K562 (cell line): ENCODE data around the gene TCHP. TPM values are rescaled to one million over a fixed set of nuclear protein-coding genes. Genes with fewer than 3 reads are reported as not detected.
A peak's percentile ranks its signal among the peaks of the same experiment; 100 is the strongest.

Source experiments
- BRD9 ChIP-seq: fragments of 450-650 bp; IDR thresholded peaks from 2 replicates; pipeline ENCODE4 v1.6.1; 2018; ENCODE audit warnings: low read depth; ENCODE audit not compliant: partially characterized antibody
- FOS ChIP-seq: IDR thresholded peaks from 3 replicates; pipeline ENCODE4 v1.6.1; 2011; ENCODE audit not compliant: insufficient read length; ENCODE audit errors: extremely low read depth
- GATA2 ChIP-seq: sonication (generic); formaldehyde crosslinking; IDR thresholded peaks from 2 replicates; pipeline ENCODE4 v1.4.0; 2020; ENCODE audit warnings: mild to moderate bottlenecking, missing genetic modification reagents
- HDAC8 ChIP-seq: fragments of 450-650 bp; IDR thresholded peaks from 2 replicates; pipeline ENCODE4 v1.6.1; 2016; ENCODE audit warnings: mild to moderate bottlenecking, missing genetic modification characterization, moderate library complexity, missing compliant biosample characterization
- JUND ChIP-seq, 2 experiments: IDR thresholded peaks; 2 replicates in 1 of 2; 3 replicates in 1 of 2; pipeline ENCODE4 v1.6.1; 2011; ENCODE audit warnings: borderline replicate concordance in 2 of 2, low read depth in 2 of 2, low read length in 2 of 2, improper control_type of control experiment in 1 of 2, missing biosample characterization in 1 of 2, missing genetic modification characterization in 1 of 2, missing genetic modification reagents in 1 of 2
- MLX ChIP-seq, 2 experiments: fragments of 450-650 bp in 1 of 2; sonication (generic) in 1 of 2; formaldehyde crosslinking; conservative IDR thresholded peaks; 2 replicates each; pipeline versions ENCODE4 v1.4.0 to v1.8.1; 2020 to 2022; ENCODE audit warnings: mild to moderate bottlenecking in 1 of 2, missing genetic modification reagents in 1 of 2
- NR4A1 ChIP-seq, 2 experiments: fragments of 250-450 bp in 1 of 2; fragments of 450-650 bp in 1 of 2; sonication (Bioruptor Pico) in 1 of 2; IDR thresholded peaks; 2 replicates each; pipeline versions ENCODE4 v1.4.0 to v1.6.1; 2016 to 2020; ENCODE audit warnings: mild to moderate bottlenecking in 2 of 2, missing compliant biosample characterization in 1 of 2, missing genetic modification characterization in 1 of 2, moderate library complexity in 1 of 2
- NUFIP1 ChIP-seq: fragments of 450-650 bp; IDR thresholded peaks from 2 replicates; pipeline ENCODE4 v1.6.1; 2018; ENCODE audit not compliant: partially characterized antibody
- OTX1 ChIP-seq: fragments of 450-650 bp; formaldehyde crosslinking; IDR thresholded peaks from 2 replicates; pipeline ENCODE4 v1.4.0; 2022; ENCODE audit warnings: mild to moderate bottlenecking
- ZNF134 ChIP-seq: fragments of 250-450 bp; sonication (Bioruptor Pico); conservative IDR thresholded peaks from 2 replicates; pipeline ENCODE4 v1.4.0; 2020
- ZNF253 ChIP-seq: fragments of 250-450 bp; sonication (Bioruptor Pico); conservative IDR thresholded peaks from 2 replicates; pipeline ENCODE4 v1.6.1; 2021; ENCODE audit warnings: mild to moderate bottlenecking
- ZNF395 ChIP-seq: fragments of 200-800 bp; sonication (Bioruptor generic); IDR thresholded peaks from 2 replicates; pipeline ENCODE4 v1.6.1; 2017; ENCODE audit warnings: missing genetic modification characterization, missing compliant biosample characterization
- polyA plus RNA-seq, 8 experiments: library from polyadenylated mRNA; depleted of rRNA in 4 of 8; stranded (reverse) in 5 of 8; unstranded in 3 of 8; fragments of >200 nt; fragmentation: Nextera tagmentation in 2 of 8; fragmentation: Illumina TruSeq in 1 of 8; extraction: Ambion mirVana in 2 of 8; extraction: Trizol in 1 of 8; gene quantifications; 2 replicates each; pipeline versions ENCODE4 v1.2.1 to v1.2.3, GENCODE V29; 2011 to 2014; ENCODE audit warnings: inconsistent platforms in 1 of 8, missing spikeins in 1 of 8
- total RNA-seq, 7 experiments: library from RNA; depleted of rRNA in 6 of 7; stranded (reverse); fragments of >200 nt in 6 of 7; fragmentation: Illumina TruSeq in 2 of 7; extraction: Trizol in 2 of 7; gene quantifications; 2 replicates each; pipeline versions ENCODE4 v1.2.1 to v1.2.3, GENCODE V29; 2011 to 2021; ENCODE audit warnings: low replicate concordance in 1 of 7
- TF ChIP-seq, protein P1 (sequence below): fragments of 450-650 bp; IDR thresholded peaks from 2 replicates; pipeline ENCODE4 v1.6.1; 2016; ENCODE audit warnings: borderline replicate concordance
- TF ChIP-seq, protein P2 (sequence below): fragments of 450-650 bp; IDR thresholded peaks from 2 replicates; pipeline ENCODE4 v1.7.1; 2018; ENCODE audit warnings: mild to moderate bottlenecking, low read depth; ENCODE audit not compliant: partially characterized antibody
- TF ChIP-seq, protein P3 (sequence below): fragments of 450-650 bp; IDR thresholded peaks from 2 replicates; pipeline ENCODE4 v1.6.1; 2018; ENCODE audit warnings: mild to moderate bottlenecking, low read depth; ENCODE audit not compliant: partially characterized antibody

Gene TCHP
- total and polyA plus RNA-seq, 9 of the 15 experiments (the other 6 are each of a cell fraction or from before 2014, with no cell fraction given), result 3.4 to 30.4 (median 19.7) TPM

- TF ChIP-seq HDAC8 (no peak), ZNF395 (CRISPR knock-in tag) (peak; percentile 37; the same call in 1 of the 2 replicates), NUFIP1 (no peak), BRD9 (no peak), ZNF134 (no peak), FOS (peak; percentile 83), OTX1 (CRISPR knock-in tag) (0 out of 2 replicates have a peak, but pooled peaks have one; percentile 16), MLX (CRISPR knock-in tag; conservative IDR thresholded peaks at IDR 0.05) (no peak), NR4A1 (CRISPR knock-in tag; IDR thresholded peaks at IDR 0.05) (no peak), NR4A1 (tag; IDR thresholded peaks at IDR 0.05) (no peak), JUND (IDR thresholded peaks at IDR 0.05; ENCODE audit: borderline replicate concordance, low read depth, low read length) (no peak), JUND (tag; IDR thresholded peaks at IDR 0.05; ENCODE audit: borderline replicate concordance, low read depth, low read length) (no peak), ZNF253 (CRISPR knock-in tag) (no peak), GATA2 (CRISPR knock-in tag) (no peak)
- TF ChIP-seq, protein P1, sequence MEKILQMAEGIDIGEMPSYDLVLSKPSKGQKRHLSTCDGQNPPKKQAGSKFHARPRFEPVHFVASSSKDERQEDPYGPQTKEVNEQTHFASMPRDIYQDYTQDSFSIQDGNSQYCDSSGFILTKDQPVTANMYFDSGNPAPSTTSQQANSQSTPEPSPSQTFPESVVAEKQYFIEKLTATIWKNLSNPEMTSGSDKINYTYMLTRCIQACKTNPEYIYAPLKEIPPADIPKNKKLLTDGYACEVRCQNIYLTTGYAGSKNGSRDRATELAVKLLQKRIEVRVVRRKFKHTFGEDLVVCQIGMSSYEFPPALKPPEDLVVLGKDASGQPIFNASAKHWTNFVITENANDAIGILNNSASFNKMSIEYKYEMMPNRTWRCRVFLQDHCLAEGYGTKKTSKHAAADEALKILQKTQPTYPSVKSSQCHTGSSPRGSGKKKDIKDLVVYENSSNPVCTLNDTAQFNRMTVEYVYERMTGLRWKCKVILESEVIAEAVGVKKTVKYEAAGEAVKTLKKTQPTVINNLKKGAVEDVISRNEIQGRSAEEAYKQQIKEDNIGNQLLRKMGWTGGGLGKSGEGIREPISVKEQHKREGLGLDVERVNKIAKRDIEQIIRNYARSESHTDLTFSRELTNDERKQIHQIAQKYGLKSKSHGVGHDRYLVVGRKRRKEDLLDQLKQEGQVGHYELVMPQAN, result 0 out of 2 replicates have a peak, but pooled peaks have one; percentile 25
- TF ChIP-seq, protein P2, sequence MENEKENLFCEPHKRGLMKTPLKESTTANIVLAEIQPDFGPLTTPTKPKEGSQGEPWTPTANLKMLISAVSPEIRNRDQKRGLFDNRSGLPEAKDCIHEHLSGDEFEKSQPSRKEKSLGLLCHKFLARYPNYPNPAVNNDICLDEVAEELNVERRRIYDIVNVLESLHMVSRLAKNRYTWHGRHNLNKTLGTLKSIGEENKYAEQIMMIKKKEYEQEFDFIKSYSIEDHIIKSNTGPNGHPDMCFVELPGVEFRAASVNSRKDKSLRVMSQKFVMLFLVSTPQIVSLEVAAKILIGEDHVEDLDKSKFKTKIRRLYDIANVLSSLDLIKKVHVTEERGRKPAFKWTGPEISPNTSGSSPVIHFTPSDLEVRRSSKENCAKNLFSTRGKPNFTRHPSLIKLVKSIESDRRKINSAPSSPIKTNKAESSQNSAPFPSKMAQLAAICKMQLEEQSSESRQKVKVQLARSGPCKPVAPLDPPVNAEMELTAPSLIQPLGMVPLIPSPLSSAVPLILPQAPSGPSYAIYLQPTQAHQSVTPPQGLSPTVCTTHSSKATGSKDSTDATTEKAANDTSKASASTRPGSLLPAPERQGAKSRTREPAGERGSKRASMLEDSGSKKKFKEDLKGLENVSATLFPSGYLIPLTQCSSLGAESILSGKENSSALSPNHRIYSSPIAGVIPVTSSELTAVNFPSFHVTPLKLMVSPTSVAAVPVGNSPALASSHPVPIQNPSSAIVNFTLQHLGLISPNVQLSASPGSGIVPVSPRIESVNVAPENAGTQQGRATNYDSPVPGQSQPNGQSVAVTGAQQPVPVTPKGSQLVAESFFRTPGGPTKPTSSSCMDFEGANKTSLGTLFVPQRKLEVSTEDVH, result no peak
- TF ChIP-seq, protein P3, sequence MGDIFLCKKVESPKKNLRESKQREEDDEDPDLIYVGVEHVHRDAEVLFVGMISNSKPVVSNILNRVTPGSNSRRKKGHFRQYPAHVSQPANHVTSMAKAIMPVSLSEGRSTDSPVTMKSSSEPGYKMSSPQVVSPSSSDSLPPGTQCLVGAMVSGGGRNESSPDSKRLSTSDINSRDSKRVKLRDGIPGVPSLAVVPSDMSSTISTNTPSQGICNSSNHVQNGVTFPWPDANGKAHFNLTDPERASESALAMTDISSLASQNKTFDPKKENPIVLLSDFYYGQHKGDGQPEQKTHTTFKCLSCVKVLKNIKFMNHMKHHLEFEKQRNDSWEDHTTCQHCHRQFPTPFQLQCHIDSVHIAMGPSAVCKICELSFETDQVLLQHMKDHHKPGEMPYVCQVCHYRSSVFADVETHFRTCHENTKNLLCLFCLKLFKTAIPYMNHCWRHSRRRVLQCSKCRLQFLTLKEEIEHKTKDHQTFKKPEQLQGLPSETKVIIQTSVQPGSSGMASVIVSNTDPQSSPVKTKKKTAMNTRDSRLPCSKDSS, result no peak
Observed at GRCh38 chr12:109880043-109880931, 19.8 kb upstream of the TCHP start, which contains the start of gene GLTP (continued).
